ENCODE data around the gene INTS2.

The INTS2 gene

DNA sequence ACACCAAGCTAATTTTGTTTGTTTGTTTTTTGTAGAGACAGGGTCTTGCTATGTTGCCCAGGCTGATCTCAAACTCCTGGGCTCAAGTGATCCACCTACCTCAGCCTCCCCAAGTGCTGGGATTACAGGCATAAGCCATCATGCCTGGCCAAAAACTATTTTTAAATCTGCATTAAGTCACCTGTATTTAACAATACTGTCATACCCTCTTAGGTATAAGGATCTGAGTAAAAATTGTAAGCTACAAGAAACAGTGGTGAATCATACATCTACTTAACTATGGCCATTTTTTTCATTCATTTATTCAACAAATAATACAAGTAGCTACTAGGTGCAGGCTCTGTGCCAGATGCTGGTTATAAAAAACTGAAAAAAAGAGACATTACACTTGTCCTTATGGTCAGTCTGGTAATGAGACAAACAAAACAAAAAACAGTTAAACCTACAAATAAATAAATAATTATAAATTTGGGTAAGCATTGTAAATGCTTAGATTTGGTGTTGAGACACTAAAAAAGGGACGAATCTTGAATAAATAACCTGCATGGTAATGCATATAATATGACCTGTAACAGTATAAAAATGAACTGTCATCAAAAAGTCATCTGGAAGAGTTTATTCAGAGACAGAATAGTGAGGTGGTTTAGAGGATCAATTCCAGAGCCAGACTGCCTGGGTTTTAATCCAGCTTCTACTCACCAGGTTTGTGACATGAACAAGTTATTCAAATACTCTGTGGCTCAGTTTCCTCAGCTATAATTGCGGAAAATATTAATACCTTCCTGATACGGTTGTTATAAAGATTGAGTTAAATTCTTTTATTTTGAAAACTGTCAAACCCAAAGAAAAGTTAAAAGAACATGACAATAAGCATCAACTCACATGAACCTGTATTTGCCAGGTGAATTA is 91.3 kb downstream of the INTS2 start:
- ChIA-PET CTCF (interaction anchor here (0.8 to 2.0 kb wide), 27 partner anchors 9 to 809 kb away, joined by 3 to 20 read pairs (median 4); partner anchors contain the start of gene BRIP1), POLR2A (no interaction called here)
- DNase-seq (ENCODE audit: extremely low spot score), result no peak
- TF ChIP-seq, protein P1, sequence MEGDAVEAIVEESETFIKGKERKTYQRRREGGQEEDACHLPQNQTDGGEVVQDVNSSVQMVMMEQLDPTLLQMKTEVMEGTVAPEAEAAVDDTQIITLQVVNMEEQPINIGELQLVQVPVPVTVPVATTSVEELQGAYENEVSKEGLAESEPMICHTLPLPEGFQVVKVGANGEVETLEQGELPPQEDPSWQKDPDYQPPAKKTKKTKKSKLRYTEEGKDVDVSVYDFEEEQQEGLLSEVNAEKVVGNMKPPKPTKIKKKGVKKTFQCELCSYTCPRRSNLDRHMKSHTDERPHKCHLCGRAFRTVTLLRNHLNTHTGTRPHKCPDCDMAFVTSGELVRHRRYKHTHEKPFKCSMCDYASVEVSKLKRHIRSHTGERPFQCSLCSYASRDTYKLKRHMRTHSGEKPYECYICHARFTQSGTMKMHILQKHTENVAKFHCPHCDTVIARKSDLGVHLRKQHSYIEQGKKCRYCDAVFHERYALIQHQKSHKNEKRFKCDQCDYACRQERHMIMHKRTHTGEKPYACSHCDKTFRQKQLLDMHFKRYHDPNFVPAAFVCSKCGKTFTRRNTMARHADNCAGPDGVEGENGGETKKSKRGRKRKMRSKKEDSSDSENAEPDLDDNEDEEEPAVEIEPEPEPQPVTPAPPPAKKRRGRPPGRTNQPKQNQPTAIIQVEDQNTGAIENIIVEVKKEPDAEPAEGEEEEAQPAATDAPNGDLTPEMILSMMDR (IDR thresholded peaks at IDR 0.05; ENCODE audit: control extremely low read depth, extremely low read depth, low read depth, missing control alignments), result no peak

DNA sequence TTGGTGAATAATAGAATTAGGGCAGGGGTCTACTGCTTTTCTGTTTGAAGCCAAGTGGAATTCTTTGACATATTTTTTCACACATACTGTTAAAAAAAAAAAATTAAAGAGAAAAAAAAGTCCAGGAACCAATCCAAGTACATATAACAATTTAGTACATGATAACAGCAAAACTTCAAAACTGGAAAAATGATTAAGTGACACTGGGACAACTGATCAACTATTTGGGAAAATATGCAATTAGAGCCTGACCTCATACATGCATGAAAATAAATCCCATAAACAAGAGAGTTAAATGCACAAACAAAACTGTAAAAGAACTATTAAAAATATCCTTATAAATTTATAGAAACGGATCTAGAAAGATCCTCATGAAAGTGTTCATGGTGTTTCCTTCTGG is 92.2 kb downstream of the INTS2 start:
- TF ChIP-seq, protein P1 (IDR thresholded peaks at IDR 0.05; ENCODE audit: control extremely low read depth, extremely low read depth, low read depth, missing control alignments), result no peak
- CTCF ChIA-PET, result interaction anchor here (1.6 to 2.0 kb wide), 5 partner anchors 10 to 422 kb away, joined by 6 to 20 read pairs (median 8); no protein-coding TSS in a partner anchor
- POLR2A ChIA-PET, result no interaction called here
- DNase-seq (ENCODE audit: extremely low spot score), result no peak

DNA sequence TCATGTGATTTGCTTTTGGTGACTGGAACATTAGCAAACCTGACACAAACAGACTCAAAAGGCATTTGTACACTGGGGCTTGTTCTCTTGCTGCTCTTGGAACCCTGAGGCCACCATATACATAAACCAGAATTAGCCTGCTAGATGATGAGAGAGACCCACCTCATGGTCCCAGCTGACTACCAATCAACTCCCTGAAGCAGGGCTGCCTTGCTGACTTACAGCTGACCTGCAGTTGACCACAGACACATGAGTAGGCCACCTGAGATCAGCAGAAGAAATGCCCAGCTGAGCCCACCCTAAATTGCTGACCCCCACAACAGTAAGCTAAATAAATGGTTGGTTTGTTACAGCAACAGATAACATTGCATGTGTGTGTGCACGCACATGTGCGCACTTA is 93.2 kb downstream of the INTS2 start:
- CTCF ChIA-PET, result interaction anchor here (0.6 to 1.8 kb wide), 7 partner anchors 8 to 422 kb away, joined by 3 to 8 read pairs (median 4); no protein-coding TSS in a partner anchor
- TF ChIP-seq, protein P1 (IDR thresholded peaks at IDR 0.05; ENCODE audit: control extremely low read depth, extremely low read depth, low read depth, missing control alignments), result no peak
- POLR2A ChIA-PET, result no interaction called here
- no peak for DNase-seq (ENCODE audit: extremely low spot score)

DNA sequence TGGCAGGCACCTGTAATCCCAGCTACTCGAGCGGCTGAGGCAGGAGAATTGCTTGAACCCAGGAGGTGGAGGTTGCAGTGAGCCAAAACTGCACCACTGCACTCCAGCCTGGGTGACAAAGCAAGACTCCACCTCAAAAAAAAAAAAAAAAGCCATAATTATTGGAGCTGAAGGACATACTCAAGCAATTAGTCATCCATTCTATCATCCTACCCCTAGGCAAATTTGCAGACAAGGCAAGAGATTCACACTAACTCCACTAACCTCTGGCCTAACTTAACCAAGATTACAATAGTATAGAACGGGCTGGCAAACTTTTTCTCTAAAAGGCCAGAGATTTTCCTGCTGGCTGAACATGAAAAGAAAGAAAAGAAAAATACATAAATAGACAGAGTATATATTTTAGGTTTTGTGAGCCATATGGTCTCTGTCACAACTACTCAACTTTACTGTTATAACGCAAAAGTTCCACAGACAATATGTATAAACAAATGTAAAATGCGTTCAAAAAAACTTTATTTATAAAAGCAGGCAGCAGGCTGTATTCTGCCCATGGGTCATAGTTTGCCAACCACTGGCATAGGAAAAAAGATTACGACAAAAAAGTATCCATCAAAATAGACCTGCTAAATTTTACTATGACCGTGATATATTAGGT is 94.1 kb downstream of the INTS2 start:
- no peak for DNase-seq (ENCODE audit: extremely low spot score)
- CTCF ChIA-PET, result interaction anchor here (0.6 to 1.8 kb wide), 11 partner anchors 9 to 421 kb away, joined by 3 to 8 read pairs (median 5); no protein-coding TSS in a partner anchor
- POLR2A ChIA-PET, result interaction anchor here (0.6 kb wide), 1 partner anchor 271 kb away, joined by 3 read pairs; no protein-coding TSS in a partner anchor
- TF ChIP-seq, protein P1 (IDR thresholded peaks at IDR 0.05; ENCODE audit: control extremely low read depth, extremely low read depth, low read depth, missing control alignments), result no peak

DNA sequence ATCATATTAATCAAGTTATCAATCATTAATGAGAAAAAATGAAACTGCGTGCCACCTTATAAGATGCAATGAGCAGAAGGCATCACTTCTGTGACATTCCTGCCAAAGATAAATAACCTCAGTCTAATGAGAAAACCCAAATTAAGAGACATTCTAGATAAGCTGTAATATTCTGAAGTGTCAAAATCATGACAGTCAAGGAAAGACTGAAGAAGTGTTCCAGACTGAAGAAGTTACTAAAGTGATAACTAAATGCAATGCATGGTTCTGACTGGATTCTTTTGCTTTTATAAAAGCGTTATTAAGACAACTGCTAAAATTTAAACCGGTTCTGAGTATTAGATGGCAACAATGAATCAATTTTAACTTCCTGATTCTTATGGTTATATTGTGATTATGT is 95.3 kb downstream of the INTS2 start:
- no peak for DNase-seq (ENCODE audit: extremely low spot score)
- CTCF ChIA-PET, result interaction anchor here (1.1 to 1.4 kb wide), 5 partner anchors 10 to 420 kb away, joined by 3 to 6 read pairs (median 5); no protein-coding TSS in a partner anchor
- POLR2A ChIA-PET, result no interaction called here
- TF ChIP-seq, protein P1 (IDR thresholded peaks at IDR 0.05; ENCODE audit: control extremely low read depth, extremely low read depth, low read depth, missing control alignments), result no peak

DNA sequence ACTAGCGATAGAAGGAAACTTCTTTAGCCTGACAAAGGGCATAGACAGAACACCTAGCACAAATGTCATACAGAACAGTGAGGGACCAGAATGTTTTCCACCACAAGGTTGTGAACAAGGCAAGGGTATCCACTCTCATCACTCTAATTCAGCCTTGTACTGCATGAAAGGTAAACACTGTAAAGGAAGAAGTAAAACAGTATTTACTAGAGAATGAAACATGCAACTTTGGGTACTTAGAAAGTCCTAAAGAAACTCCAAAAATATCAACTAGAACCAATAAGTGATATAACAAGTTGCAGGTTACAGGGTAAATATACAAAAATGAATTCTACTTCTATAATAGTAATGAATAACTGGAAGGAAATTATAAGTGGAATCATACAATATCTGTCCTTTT is 96.7 kb downstream of the INTS2 start:
- TF ChIP-seq, protein P1 (IDR thresholded peaks at IDR 0.05; ENCODE audit: control extremely low read depth, extremely low read depth, low read depth, missing control alignments), result no peak
- POLR2A ChIA-PET, result no interaction called here
- no peak for DNase-seq (ENCODE audit: extremely low spot score)
- CTCF ChIA-PET, result no interaction called here

Measured in GM10248 (cell line).